NCI-H187 (cell line): ENCODE data around the gene AGAP2.

Experiments
- DNase-seq, 2 experiments: peaks; one replicate each; lab custom pipeline; 2025; lab: John Stamatoyannopoulos, UW

AGAP2 gene

GRCh38 chr12:57767305-57767698, 28.8 kb upstream of the AGAP2 start:
- DNase-seq, result no peak

GRCh38 chr12:57766464-57767304, 28.1 kb upstream of the AGAP2 start, which contains the start of gene CYP27B1:
Gene CYP27B1, minus strand, starts transcription at chr12:57767078. Its CDS starts 37 bp downstream, at chr12:57767041.
- no peak for DNase-seq

GRCh38 chr12:57765698-57766463, 27.3 kb upstream of the AGAP2 start:
- DNase-seq, result no peak

DNA sequence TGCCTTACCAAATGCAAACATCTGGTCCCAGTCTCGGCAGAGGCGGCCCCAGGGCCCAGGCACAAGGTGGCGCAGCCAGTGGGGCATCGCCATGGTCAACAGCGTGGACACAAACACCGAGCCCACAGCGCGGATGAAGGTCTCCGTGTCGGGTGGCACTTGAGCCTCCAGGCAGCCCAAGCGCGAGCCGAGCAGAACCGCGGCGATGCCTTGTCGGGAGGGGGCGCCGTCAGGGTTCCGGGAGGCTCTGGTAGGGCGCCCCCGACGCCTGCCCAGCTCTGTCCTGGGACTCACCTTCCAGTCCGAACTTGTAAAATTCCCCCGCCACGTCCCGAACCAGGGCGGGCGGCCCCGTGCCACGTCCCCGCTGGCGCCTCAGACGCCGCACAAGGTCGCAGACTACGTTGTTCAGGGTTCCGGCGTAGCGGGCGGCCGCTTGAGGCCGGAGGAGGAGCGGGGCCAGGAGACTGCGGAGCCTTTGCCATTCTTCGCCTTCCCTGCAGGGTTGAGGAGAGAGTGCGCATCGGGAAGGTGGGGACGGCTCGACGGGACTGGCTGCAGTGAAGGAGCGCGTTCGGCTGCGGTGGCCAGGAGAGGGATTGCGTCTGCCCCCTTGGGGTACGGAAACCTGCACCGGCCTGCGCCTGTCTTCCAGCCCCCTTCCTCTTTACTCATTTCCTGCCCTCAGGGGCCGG, 26.6 kb upstream of the AGAP2 start:
- DNase-seq, result no peak

DNA sequence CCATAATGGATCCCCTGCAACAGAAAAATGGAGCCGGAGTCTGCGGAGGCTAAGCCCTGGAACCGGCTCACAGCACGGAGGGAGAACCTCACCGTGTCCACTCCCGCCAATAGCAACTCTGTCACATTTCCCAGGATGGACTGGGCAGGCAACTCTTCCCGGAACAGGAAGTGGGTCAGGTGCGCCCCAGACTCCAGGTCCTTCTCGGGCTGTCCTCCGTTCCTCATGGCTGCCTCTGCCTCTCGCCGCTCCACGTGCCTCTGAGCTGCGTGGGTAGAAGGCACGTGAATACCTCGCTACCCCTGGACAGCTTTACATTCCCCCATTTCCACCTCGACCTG, 26.1 kb upstream of the AGAP2 start:
- DNase-seq, result no peak

DNA sequence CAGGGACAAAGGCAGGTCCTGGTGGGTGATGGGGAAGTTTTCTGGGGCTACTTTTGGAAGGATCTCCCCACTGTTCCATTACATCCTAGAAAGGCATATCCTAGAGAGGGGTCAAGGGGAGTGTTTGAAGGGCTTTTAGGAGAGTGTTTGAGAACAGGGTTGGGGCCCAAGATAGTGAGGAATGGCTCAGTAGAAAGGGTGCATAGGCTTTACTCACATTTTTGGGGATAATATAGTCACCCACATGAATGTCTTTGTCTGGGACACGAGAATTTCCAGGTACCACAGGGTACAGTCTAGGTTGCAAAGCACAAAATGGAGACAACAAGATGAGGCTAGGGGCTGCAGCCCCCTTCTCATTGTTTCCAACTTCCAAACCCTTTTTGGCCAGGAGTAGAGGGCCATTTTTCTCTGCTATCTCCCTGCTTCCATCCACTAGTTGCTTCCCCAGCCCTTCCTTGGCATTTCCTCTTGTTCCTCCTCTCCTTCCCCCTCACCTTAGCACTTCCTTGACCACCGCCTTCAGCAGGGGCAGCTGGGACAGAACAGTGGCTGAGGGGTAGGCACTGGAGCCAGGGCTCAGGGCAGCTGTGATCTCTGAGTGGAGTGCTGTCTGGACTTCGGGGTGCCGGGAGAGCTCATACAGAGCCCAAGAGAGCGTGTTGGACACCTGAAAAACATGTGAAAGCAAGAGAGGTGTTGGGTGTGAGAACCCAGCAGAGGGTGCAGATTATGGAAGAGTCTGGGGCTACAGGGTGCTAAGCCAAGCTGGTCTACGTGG, 25.5 kb upstream of the AGAP2 start:
- DNase-seq, result no peak

DNA sequence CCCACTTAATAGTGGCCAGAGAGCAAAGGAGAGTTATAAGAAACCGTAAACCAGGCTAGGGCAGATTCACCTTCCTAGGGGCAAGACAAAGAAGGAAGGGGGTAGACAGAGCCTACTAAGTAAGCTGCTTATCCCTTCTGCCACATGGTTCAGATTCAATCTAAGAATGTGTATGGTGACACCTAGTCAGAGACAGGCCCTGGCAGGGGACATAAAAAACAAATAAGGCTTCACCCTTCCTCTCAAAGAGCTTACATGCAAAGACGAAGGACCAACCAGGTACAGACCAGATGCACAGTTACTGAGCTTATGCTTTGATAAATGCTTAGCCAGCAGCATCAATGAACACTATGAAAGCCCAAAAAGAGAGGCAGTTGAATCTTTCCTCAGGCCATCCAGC, 23.9 kb upstream of the AGAP2 start:
- DNase-seq, result no peak

- no peak for DNase-seq
These were observed 23.0 kb upstream of the AGAP2 start for GRCh38 chr12:57761391-57761998.

DNA sequence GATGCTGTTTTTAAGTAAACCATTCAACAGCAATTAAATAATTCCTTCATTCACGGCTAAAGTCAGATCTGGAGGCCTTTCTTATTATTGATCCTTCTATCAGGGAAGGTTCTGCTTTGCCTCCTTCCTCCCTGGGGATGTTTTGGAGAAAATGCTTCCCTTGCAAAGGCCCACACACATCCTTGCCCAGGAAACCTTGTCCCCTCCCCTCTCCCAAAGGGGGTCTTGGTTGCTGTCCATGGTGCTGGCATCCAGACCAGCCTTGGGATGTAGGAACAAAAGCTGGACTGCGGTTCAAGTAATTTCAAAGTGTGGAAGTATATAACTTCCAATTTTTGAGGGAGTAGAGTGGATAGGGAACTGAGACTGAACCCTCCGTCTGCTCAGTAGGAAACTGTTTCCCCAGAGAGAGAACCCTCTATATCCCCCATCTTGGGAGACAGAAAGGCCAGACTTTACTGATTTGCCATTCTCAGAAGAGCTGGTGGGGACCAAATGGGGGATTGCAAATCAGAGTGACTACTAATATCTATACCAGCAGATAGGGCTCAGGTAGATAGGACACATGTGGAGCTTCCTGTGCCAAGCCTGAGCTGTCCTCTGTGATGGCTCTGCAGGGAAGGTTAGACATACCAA, 21.9 kb upstream of the AGAP2 start:
- DNase-seq, result no peak

- DNase-seq, result no peak
These were observed 20.9 kb upstream of the AGAP2 start for GRCh38 chr12:57759360-57759980.

DNA sequence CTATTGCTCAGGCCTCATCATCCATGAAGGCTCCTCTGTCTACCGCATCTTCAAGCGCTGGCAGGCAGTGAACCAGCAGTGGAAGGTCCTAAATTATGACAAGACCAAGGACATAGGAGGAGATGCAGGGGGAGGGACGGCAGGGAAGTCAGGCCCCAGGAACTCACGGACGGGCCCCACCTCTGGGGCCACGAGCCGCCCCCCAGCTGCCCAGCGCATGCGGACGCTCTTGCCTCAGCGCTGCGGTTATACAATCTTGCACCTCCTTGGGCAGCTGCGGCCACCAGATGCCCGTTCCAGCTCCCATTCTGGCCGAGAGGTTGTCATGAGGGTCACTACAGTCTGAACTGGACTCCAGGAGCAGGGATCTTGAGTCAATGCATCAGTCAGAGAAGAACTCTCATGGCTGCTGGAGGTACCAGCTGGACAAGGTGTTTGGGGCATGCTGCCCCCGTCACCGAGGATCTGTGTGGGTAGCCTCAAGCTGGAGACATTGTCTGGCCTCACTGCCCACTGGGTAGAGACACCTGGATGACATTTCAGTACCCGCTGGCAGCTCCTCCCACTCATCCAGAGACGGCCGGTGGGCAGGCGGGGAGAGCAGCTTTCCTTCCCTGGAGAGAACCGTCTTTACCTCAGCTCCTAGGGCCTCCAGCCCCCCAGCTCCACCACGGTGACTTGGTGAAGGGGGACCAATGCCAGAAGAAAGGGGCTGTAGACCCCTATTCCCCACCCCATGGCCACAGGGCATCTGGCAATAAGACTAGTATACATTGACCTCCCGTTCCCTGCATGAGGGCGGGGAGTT, 20.2 kb upstream of the AGAP2 start:
- DNase-seq, result no peak

GRCh38 chr12:57757771-57758170, 19.2 kb upstream of the AGAP2 start:
- DNase-seq, result no peak

DNA sequence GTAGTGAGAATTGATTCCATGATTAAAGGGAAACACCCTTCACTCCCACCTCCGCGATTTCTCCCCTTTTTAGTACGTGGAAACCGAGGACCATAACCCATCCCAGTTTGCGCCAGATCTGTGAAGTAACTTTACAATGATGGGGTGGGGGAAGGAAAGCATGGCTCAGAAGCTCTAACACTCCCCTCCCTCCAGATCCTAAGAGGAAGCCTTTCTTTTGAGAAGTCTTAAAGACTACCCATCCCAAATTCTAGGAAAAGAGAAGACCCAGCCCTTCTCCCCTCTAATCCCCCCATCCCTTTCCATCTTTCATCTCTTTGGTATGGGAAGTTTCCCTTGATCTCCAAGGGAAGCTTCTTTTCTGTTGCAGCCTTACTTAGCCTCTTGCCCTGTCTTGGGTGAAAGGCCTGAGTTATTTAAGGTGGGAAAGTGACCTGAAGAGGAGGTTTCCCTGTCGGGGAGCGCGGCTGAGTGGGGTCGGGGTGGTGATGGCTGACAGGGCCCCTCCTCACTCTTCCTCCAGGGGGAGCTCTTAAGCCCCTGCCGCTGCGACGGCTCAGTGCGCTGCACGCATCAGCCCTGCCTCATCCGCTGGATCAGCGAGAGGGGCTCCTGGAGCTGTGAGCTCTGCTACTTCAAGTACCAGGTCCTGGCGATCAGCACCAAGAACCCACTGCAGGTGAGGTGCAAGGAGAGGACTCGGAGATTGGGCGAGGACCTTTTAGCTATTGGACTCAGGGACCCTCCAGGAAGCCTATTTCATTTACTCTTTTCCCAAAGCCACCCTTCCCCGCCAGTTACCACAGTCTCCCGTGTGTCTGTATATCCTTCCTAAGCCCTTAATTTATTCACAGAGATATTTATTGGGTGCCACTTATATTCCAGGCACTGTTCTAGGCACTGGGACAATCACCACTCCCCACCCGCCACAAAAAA, 18.1 kb upstream of the AGAP2 start:
- no peak for DNase-seq

- no peak for DNase-seq
These were observed 17.2 kb upstream of the AGAP2 start for GRCh38 chr12:57755454-57756372.

DNA sequence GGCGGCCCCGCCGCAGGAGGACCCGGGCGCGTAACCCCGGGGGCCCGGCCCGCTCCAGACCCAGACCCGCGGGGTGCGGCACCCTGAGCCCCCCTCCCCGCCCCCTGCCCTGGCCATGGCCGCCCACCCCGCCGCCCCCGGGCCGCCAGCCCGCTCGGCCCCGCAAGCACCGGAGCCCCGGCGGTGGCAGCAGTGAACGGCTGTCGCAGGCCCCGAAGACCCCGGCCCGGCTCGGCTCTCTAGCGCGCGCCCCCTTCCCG, 16.6 kb upstream of the AGAP2 start:
- DNase-seq, result no peak

- DNase-seq, result peak; percentile 89 to 95
These were observed 16.1 kb upstream of the AGAP2 start, which contains the start of gene MARCHF9 for GRCh38 chr12:57754411-57755193. Gene MARCHF9, plus strand, starts transcription at chr12:57755103. Its CDS starts 426 bp downstream, at chr12:57755529.
